Right lung (tissue), 5 donors: Measurements from ENCODE around the gene TSPAN12. TPM values are rescaled to one million over a fixed set of nuclear protein-coding genes. Genes with fewer than 3 reads are reported as not detected.

Source experiments
- DNase-seq, 2 donors: peaks; one replicate each; pipeline ENCODE4 v3.0.0-alpha.2; 2013
- polyA plus RNA-seq, 5 donors: library from polyadenylated mRNA; unstranded; fragments of 120-200 nt; gene quantifications; one replicate each; pipeline versions ENCODE4 v1.2.1 to v1.2.3, GENCODE V29; 2013; ENCODE audit warnings: inconsistent platforms in 1 of 5, low replicate concordance in 1 of 5; ENCODE audit not compliant: insufficient read length in 5 of 5, insufficient read depth in 1 of 5

Gene TSPAN12
- polyA plus RNA-seq, 5 donors = 37.2 to 55.2 (median 47.0) TPM

GRCh38 chr7:120852700-120853099 lies 5.2 kb downstream of the TSPAN12 start:
- DNase-seq = no peak

- DNase-seq = no peak
These were observed 14.8 kb downstream of the TSPAN12 start for GRCh38 chr7:120843109-120843508.

- DNase-seq = no peak
These were observed 15.8 kb downstream of the TSPAN12 start for GRCh38 chr7:120842121-120842621.

GRCh38 chr7:120841608-120842007 lies 16.3 kb downstream of the TSPAN12 start:
- no peak for DNase-seq

GRCh38 chr7:120838281-120838682 lies 19.7 kb downstream of the TSPAN12 start:
- DNase-seq = no peak

GRCh38 chr7:120837599-120837998 lies 20.3 kb downstream of the TSPAN12 start:
- DNase-seq = no peak

- no peak for DNase-seq
These were observed 21.3 kb downstream of the TSPAN12 start for GRCh38 chr7:120836556-120837115.

GRCh38 chr7:120834726-120835125 lies 23.2 kb downstream of the TSPAN12 start:
- DNase-seq = no peak

GRCh38 chr7:120833546-120833945 lies 24.4 kb downstream of the TSPAN12 start:
- no peak for DNase-seq

GRCh38 chr7:120832803-120833202 lies 25.1 kb downstream of the TSPAN12 start:
- DNase-seq = no peak

- no peak for DNase-seq
These were observed 26.7 kb downstream of the TSPAN12 start for GRCh38 chr7:120831260-120831659.

- DNase-seq = no peak
These were observed 28.5 kb downstream of the TSPAN12 start for GRCh38 chr7:120829487-120829886.

- no peak for DNase-seq
These were observed 29.4 kb downstream of the TSPAN12 start for GRCh38 chr7:120828528-120828927.

- no peak for DNase-seq
These were observed 30.4 kb downstream of the TSPAN12 start for GRCh38 chr7:120827371-120828118.

- DNase-seq = no peak
These were observed 32.4 kb downstream of the TSPAN12 start for GRCh38 chr7:120825576-120825975.

GRCh38 chr7:120825152-120825551 lies 32.8 kb downstream of the TSPAN12 start:
- no peak for DNase-seq

GRCh38 chr7:120819861-120820260 lies 38.1 kb downstream of the TSPAN12 start:
- no peak for DNase-seq

- DNase-seq = no peak
These were observed 40.1 kb downstream of the TSPAN12 start for GRCh38 chr7:120817851-120818250.

- DNase-seq = no peak
These were observed 43.5 kb downstream of the TSPAN12 start for GRCh38 chr7:120814253-120814939.

GRCh38 chr7:120813546-120814252 lies 44.2 kb downstream of the TSPAN12 start:
- DNase-seq = no peak

- DNase-seq = no peak
These were observed 44.9 kb downstream of the TSPAN12 start for GRCh38 chr7:120813089-120813488.

GRCh38 chr7:120809260-120809659 lies 48.7 kb downstream of the TSPAN12 start:
- DNase-seq = no peak
